ENCODE results near the gene SKA3. TPM values are rescaled to one million over a fixed set of nuclear protein-coding genes. Genes with fewer than 3 reads are reported as not detected.

The SKA3 gene
- total RNA-seq, 1 experiment from 2014 or later = 61.8 TPM

GRCh38 chr13:21142766-21143165 is 33.6 kb downstream of the SKA3 start:
- H3T11ph ChIP-seq (ENCODE audit: low read length) = no peak overlapping the region
- WGBS (ENCODE audit: extremely low coverage, insufficient read length, low lambda C conversion rate) = no CpG with 5 or more reads among the region's 3 CpGs
- no peak overlapping the region for H2BK5ac ChIP-seq (ENCODE audit: insufficient read length, low read length)
- Mint-ChIP-seq H3K4me3 (peak overlapping the region; percentile 53 to 76), H3K27ac (no peak overlapping the region; a peak in 2 of 7 replicates), H3K4me1 (peaks cover 27 to 34% of the 10 kb centered on the region in 2 experiments), H3K36me3 (ENCODE audit: insufficient read depth in 1 of 3, low read depth in 3 of 3) (peaks cover 23 to 63% (median 47%) of the 10 kb centered on the region in 3 experiments), H3K27me3 (ENCODE audit: low read depth) (no peaks in the 10 kb centered on the region), H3K9me3 (peaks cover 2 to 5% of the 10 kb centered on the region in 2 experiments; a peak in 4 of 5 replicates)
- H3K56ac ChIP-seq (ENCODE audit: insufficient read length, low read depth, low read length) = no peak overlapping the region
- no peak overlapping the region for H3K4ac ChIP-seq (ENCODE audit: low read depth, low read length)
- no peak overlapping the region for H3K18ac ChIP-seq (ENCODE audit: insufficient read length, low read depth, low read length)
- H4K20me1 ChIP-seq (ENCODE audit: control insufficient read depth, insufficient read depth, insufficient read length) = no peaks in the 10 kb centered on the region
- peak overlapping the region; percentile 49 for H3K4me2 ChIP-seq (ENCODE audit: insufficient read depth, insufficient read length, low read length)
- no peak overlapping the region for H4K91ac ChIP-seq (ENCODE audit: insufficient read length, low read depth, low read length)
- no peaks in the 10 kb centered on the region for H3K23me2 ChIP-seq (ENCODE audit: insufficient read length, low read depth, low read length, poor library complexity, severe bottlenecking)
- H2BK120ac ChIP-seq (ENCODE audit: low read depth, low read length, poor library complexity, severe bottlenecking) = no peak overlapping the region
- H3K4me1 ChIP-seq (ENCODE audit: insufficient read depth, low read length) = no peaks in the 10 kb centered on the region; the same call in 1 of the 2 replicates
- no peaks in the 10 kb centered on the region for H3K27me3 ChIP-seq (ENCODE audit: insufficient read depth, low read length)
- H3K79me1 ChIP-seq (ENCODE audit: insufficient read depth, low read depth, low read length, poor library complexity, severe bottlenecking) = no peaks in the 10 kb centered on the region
- no peak overlapping the region for H3K14ac ChIP-seq (ENCODE audit: insufficient read depth, low read length)
- H3K9me3 ChIP-seq (ENCODE audit: control insufficient read depth, low read depth, low read length) = no peaks in the 10 kb centered on the region
- TF ChIP-seq, protein P1, sequence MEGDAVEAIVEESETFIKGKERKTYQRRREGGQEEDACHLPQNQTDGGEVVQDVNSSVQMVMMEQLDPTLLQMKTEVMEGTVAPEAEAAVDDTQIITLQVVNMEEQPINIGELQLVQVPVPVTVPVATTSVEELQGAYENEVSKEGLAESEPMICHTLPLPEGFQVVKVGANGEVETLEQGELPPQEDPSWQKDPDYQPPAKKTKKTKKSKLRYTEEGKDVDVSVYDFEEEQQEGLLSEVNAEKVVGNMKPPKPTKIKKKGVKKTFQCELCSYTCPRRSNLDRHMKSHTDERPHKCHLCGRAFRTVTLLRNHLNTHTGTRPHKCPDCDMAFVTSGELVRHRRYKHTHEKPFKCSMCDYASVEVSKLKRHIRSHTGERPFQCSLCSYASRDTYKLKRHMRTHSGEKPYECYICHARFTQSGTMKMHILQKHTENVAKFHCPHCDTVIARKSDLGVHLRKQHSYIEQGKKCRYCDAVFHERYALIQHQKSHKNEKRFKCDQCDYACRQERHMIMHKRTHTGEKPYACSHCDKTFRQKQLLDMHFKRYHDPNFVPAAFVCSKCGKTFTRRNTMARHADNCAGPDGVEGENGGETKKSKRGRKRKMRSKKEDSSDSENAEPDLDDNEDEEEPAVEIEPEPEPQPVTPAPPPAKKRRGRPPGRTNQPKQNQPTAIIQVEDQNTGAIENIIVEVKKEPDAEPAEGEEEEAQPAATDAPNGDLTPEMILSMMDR (conservative IDR thresholded peaks at IDR 0.05) = no peak
- H2BK15ac ChIP-seq (ENCODE audit: low read depth, low read length) = no peak overlapping the region
- no peak overlapping the region for H2BK12ac ChIP-seq (ENCODE audit: insufficient read length, low read depth, low read length)
- no peak overlapping the region for H2AFZ ChIP-seq (ENCODE audit: low read length)
- H4K5ac ChIP-seq (ENCODE audit: insufficient read length, low read depth, low read length) = no peak overlapping the region
- H3K79me2 ChIP-seq (ENCODE audit: insufficient read depth, low read length) = peaks cover 19% of the 10 kb centered on the region; the same call in 1 of the 2 replicates
- H3K23ac ChIP-seq (ENCODE audit: insufficient read length, low read depth, low read length) = no peak overlapping the region
- no peak overlapping the region for H3K27ac ChIP-seq (ENCODE audit: insufficient read length, low read depth, low read length)
- H4K8ac ChIP-seq (replicated peaks; ENCODE audit: insufficient read length, low read depth, low read length) = no peak overlapping the region
- H2AK5ac ChIP-seq (ENCODE audit: insufficient read length, low read length) = no peak overlapping the region
- H3K9ac ChIP-seq (ENCODE audit: extremely low read depth, insufficient read length, low read length) = no peak overlapping the region
- DNase-seq = no peak
- H2BK20ac ChIP-seq (ENCODE audit: low read depth, low read length, poor library complexity, severe bottlenecking) = no peak overlapping the region
